IMR-90 (cell line): Measurements from ENCODE around the gene QARS1.

Source experiments
- NFE2L2 ChIP-seq: fragments of 150-350 bp; IDR thresholded peaks from 2 replicates; pipeline ENCODE4 v1.6.1; 2016; ENCODE audit warnings: low read depth, mild to moderate bottlenecking, low read length
- POLR2A ChIP-seq: IDR thresholded peaks from 2 replicates; pipeline ENCODE4 v1.6.1; 2012; ENCODE audit warnings: mild to moderate bottlenecking, low read depth, low read length
- RAD21 ChIP-seq: IDR thresholded peaks from 2 replicates; pipeline ENCODE4 v1.6.1; 2012; ENCODE audit warnings: low read length, improper control_type of control experiment
- TF ChIP-seq, protein P1 (sequence below): conservative IDR thresholded peaks from 2 replicates; pipeline ENCODE4 v1.5.1; 2012; ENCODE audit warnings: mild to moderate bottlenecking, low read depth, low read length, improper control_type of control experiment

DNA sequence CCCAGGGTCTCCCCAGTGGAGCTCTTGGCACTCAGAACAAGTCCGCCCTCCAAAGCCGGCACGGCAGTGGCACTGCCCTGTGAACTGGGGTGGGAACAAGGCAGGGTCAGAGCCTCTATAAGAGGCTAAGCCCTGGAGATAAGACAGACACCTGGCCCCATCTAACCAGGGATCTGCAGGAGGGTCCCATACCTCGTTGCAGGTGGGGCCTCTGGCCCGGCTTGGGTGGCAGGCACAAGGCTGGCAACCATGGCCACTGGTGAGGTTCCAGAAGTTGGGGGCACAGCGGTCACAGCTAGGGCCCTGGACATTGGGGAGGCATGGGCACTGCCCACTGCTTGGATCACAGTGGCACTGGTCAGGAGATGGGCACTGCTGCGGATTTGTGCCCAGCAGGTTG lies 19.6 kb upstream of the QARS1 start:
- TF ChIP-seq, protein P1, sequence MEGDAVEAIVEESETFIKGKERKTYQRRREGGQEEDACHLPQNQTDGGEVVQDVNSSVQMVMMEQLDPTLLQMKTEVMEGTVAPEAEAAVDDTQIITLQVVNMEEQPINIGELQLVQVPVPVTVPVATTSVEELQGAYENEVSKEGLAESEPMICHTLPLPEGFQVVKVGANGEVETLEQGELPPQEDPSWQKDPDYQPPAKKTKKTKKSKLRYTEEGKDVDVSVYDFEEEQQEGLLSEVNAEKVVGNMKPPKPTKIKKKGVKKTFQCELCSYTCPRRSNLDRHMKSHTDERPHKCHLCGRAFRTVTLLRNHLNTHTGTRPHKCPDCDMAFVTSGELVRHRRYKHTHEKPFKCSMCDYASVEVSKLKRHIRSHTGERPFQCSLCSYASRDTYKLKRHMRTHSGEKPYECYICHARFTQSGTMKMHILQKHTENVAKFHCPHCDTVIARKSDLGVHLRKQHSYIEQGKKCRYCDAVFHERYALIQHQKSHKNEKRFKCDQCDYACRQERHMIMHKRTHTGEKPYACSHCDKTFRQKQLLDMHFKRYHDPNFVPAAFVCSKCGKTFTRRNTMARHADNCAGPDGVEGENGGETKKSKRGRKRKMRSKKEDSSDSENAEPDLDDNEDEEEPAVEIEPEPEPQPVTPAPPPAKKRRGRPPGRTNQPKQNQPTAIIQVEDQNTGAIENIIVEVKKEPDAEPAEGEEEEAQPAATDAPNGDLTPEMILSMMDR: no peak
- TF ChIP-seq RAD21 (no peak), POLR2A (no peak), NFE2L2 (no peak)
